ENCODE data around the gene MTX2.

DNA sequence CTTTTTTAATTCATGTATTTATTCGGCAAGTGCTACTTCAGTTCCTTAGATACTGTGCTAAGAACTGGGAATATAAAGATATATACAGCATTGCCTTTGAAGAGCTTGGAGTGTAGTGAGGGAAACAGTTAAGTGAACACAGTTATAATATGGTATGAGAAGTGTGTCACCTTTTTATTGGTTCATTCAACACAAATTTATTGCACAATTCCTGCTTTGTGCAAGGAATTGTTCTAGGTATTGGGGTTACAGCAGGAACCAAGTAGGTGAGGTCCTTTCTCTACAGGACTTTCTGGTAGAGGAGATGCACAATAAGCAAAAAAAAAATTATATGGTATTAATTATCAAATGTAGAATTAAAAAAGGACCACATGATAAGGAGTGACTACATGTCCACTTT, 65.5 kb downstream of the MTX2 start:
- TF ChIP-seq POLR2A (IDR thresholded peaks at IDR 0.05) (no peak), CTCF (IDR thresholded peaks at IDR 0.05) (no peak), EP300 (IDR thresholded peaks at IDR 0.05) (no peak)

All from stomach (tissue), 4 donors.